NB4 (cell line): Measurements from ENCODE around the gene RMND5A.
A peak's percentile ranks its signal among the peaks of the same experiment; 100 is the strongest.

Experiments
- DNase-seq: peaks from one replicate; pipeline ENCODE4 v3.0.0; 2010; ENCODE audit warnings: low read depth
- H3K4me3 ChIP-seq: one replicate; pipeline ENCODE4 v1.5.1; 2011; ENCODE audit warnings: mild to moderate bottlenecking, low read depth, low read length, moderate library complexity
- CTCF ChIP-seq: IDR thresholded peaks from one replicate; pipeline ENCODE4 v1.5.1; 2012; ENCODE audit warnings: low read depth, low read length
- MAX ChIP-seq: IDR thresholded peaks from 2 replicates; pipeline ENCODE4 v1.6.1; 2011; ENCODE audit warnings: low read depth, low read length
- MYC ChIP-seq: IDR thresholded peaks from 2 replicates; pipeline ENCODE4 v1.6.1; 2011; ENCODE audit warnings: low read depth, low read length
- POLR2A ChIP-seq: IDR thresholded peaks from 2 replicates; pipeline ENCODE4 v1.6.1; 2011; ENCODE audit warnings: mild to moderate bottlenecking; ENCODE audit not compliant: insufficient read length; ENCODE audit errors: extremely low read depth

RMND5A gene

GRCh38 chr2:86686905-86687304, 33.2 kb upstream of the RMND5A start:
- TF ChIP-seq MYC: no peak
- no peak for TF ChIP-seq POLR2A
- TF ChIP-seq CTCF: no peak
- no peak for TF ChIP-seq MAX
- H3K4me3 ChIP-seq: no peak overlapping the region

GRCh38 chr2:86695053-86695691, 24.9 kb upstream of the RMND5A start:
- peak; percentile 10 for DNase-seq
- H3K4me3 ChIP-seq: no peak overlapping the region
- TF ChIP-seq CTCF (no peak), MYC (no peak), POLR2A (no peak), MAX (no peak)

More at GRCh38 chr2:86686905-86687304, 33.2 kb upstream of the RMND5A start:
- DNase-seq: no peak

- DNase-seq: no peak
Measured at GRCh38 chr2:86697551-86698104, 22.5 kb upstream of the RMND5A start.

GRCh38 chr2:86700690-86701089, 19.4 kb upstream of the RMND5A start:
- DNase-seq: no peak
- TF ChIP-seq MAX: no peak
- TF ChIP-seq CTCF: no peak
- no peak for TF ChIP-seq MYC
- TF ChIP-seq POLR2A: no peak

More at GRCh38 chr2:86697551-86698104, 22.5 kb upstream of the RMND5A start:
- TF ChIP-seq MAX (no peak), POLR2A (no peak), CTCF (no peak), MYC (no peak)
- no peak overlapping the region for H3K4me3 ChIP-seq

GRCh38 chr2:86703704-86704361, 16.3 kb upstream of the RMND5A start:
- no peak overlapping the region for H3K4me3 ChIP-seq
- no peak for DNase-seq
- TF ChIP-seq MYC (no peak), MAX (no peak), POLR2A (no peak), CTCF (no peak)

More at GRCh38 chr2:86700690-86701089, 19.4 kb upstream of the RMND5A start:
- no peak overlapping the region for H3K4me3 ChIP-seq
